ENCODE results near the gene GDF7. TPM values are rescaled to one million over a fixed set of nuclear protein-coding genes. Genes with fewer than 3 reads are reported as not detected.
A peak's percentile ranks its signal among the peaks of the same experiment; 100 is the strongest.

The GDF7 gene
- total and polyA plus RNA-seq, 2 donors (not counting 3 experiments of a cell fraction or from before 2014, with no cell fraction given): 3.7 to 3.9 TPM

DNA sequence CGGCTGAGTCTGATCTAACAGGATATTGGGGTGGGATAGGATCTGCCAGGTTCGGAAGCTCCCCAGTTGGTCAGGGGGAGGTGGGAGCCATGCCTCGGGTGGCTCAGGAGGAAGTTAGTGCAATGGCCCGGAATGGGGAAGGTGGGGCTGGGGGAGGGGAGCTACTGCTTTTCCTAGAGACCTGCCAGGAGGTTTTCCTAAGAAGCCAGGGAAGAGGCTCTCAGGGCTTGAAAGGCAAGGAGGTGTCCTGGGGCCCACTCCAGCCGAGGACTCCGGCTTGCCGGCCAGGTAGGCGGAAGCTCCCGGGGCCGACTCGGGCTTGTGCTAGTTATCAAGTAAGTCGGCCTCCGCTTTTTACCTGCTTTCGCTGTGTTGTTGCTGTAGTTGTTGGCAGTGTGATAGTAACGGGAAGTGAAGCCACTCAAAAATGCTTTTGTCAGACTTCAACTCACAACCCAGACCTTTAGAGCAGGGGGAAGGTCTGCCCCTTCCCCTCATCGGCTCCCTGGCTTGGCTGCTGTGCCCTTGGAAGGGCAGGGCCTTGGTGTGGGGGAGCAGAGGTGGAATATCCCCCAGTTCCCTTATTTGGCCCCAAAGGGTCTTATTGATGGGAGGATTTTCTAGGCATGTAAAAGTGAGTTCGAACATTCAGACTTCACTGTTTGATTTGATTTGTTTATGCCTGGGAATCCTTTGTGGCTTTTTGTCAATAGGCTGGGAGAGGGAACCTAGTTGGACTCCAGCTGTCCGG, 5.4 kb downstream of the GDF7 start:
- TF ChIP-seq JUN (IDR thresholded peaks at IDR 0.05; ENCODE audit: borderline replicate concordance, insufficient read depth, insufficient read length, low read depth): no peak
- peak; percentile 27 for TF ChIP-seq POLR2A (IDR thresholded peaks at IDR 0.05; ENCODE audit: low read depth, low read length)
- TF ChIP-seq, protein P1, sequence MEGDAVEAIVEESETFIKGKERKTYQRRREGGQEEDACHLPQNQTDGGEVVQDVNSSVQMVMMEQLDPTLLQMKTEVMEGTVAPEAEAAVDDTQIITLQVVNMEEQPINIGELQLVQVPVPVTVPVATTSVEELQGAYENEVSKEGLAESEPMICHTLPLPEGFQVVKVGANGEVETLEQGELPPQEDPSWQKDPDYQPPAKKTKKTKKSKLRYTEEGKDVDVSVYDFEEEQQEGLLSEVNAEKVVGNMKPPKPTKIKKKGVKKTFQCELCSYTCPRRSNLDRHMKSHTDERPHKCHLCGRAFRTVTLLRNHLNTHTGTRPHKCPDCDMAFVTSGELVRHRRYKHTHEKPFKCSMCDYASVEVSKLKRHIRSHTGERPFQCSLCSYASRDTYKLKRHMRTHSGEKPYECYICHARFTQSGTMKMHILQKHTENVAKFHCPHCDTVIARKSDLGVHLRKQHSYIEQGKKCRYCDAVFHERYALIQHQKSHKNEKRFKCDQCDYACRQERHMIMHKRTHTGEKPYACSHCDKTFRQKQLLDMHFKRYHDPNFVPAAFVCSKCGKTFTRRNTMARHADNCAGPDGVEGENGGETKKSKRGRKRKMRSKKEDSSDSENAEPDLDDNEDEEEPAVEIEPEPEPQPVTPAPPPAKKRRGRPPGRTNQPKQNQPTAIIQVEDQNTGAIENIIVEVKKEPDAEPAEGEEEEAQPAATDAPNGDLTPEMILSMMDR (IDR thresholded peaks at IDR 0.05; ENCODE audit: extremely low read depth in 1 of 2, insufficient read depth in 1 of 2, low read depth in 1 of 2, low read length in 2 of 2): no peak
- TF ChIP-seq MYC (IDR thresholded peaks at IDR 0.05; ENCODE audit: low read depth, low read length): no peak
- TF ChIP-seq, protein P2, sequence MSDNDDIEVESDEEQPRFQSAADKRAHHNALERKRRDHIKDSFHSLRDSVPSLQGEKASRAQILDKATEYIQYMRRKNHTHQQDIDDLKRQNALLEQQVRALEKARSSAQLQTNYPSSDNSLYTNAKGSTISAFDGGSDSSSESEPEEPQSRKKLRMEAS (IDR thresholded peaks at IDR 0.05; ENCODE audit: insufficient read depth, insufficient read length): no peak
- no peak for TF ChIP-seq FOS (IDR thresholded peaks at IDR 0.05; ENCODE audit: borderline replicate concordance, insufficient read depth, low read length)
- TF ChIP-seq GATA2 (IDR thresholded peaks at IDR 0.05; ENCODE audit: insufficient read depth, insufficient read length, low read depth, low read length): no peak
- TF ChIP-seq EZH2 (IDR thresholded peaks at IDR 0.05; ENCODE audit: borderline replicate concordance, low read depth, low read length, severe bottlenecking): peak; percentile 19
- no peak for TF ChIP-seq POLR2AphosphoS5 (IDR thresholded peaks at IDR 0.05; ENCODE audit: insufficient read depth, low read depth, low read length)
- FAIRE-seq (no peak), DNase-seq (ENCODE audit: low read depth, low spot score) (no peak)
- Histone ChIP-seq H2AFZ (ENCODE audit: low read depth, low read length) (no peak overlapping the region), H3K9me3 (replicated peaks; ENCODE audit: control insufficient read depth, insufficient read depth, low read length) (no peaks in the 10 kb centered on the region), H3K27ac (ENCODE audit: insufficient read depth, low read depth, low read length) (no peak overlapping the region), H4K20me1 (replicated peaks; ENCODE audit: control insufficient read depth, extremely low read depth, insufficient read depth, low read length) (no peaks in the 10 kb centered on the region), H3K27me3 (ENCODE audit: control insufficient read depth in 2 of 2, insufficient read depth in 2 of 2, low read length in 2 of 2) (peaks cover 23 to 38% of the 10 kb centered on the region in 2 experiments), H3K9ac (replicated peaks; ENCODE audit: extremely low read depth, insufficient read depth, low read length) (no peak overlapping the region), H3K9me1 (replicated peaks; ENCODE audit: control insufficient read depth, extremely low read depth, insufficient read depth, low read length) (no peaks in the 10 kb centered on the region), H3K36me3 (ENCODE audit: control insufficient read depth in 2 of 2, extremely low read depth in 1 of 2, insufficient read depth in 2 of 2, low read length in 2 of 2) (peaks cover 0 to 2% of the 10 kb centered on the region in 2 experiments), H3K4me3 (replicated peaks in 1 of 3; ENCODE audit: insufficient read depth in 1 of 3, low read depth in 1 of 3, low read length in 3 of 3) (no peak overlapping the region), H3K4me1 (ENCODE audit: control insufficient read depth, extremely low read depth, insufficient read depth, low read length) (peaks cover 18% of the 10 kb centered on the region), H3K4me2 (ENCODE audit: insufficient read depth, low read length) (no peak overlapping the region), H3K79me2 (ENCODE audit: control insufficient read depth, insufficient read depth, low read length) (no peaks in the 10 kb centered on the region)
- BruUV-seq (replicated peaks): no TSS peak
- intact Hi-C loops (cut with micrococcal nuclease) (no loop called here), dilution Hi-C loops (cut with MboI; ENCODE audit: extremely low pct_ligation_motif_present, low sequenced_read_pairs) (no loop called here)
- ChIA-PET CTCF (interaction anchor here (0.6 to 8.5 kb wide), 2 partner anchors 10 to 12 kb away, joined by 3 to 71 read pairs; no protein-coding TSS in a partner anchor), POLR2A (no interaction called here)
